Upper lobe of left lung (tissue), 6 donors: ENCODE results near the gene NEO1. TPM values are rescaled to one million over a fixed set of nuclear protein-coding genes. Genes with fewer than 3 reads are reported as not detected.

Experiments used
- ATAC-seq, 2 donors: fragments of 200-7000 bp; cut with Tn5 transposase; one replicate each; pipeline ENCODE4 v1.9.1; 2022; ENCODE audit warnings: mild to moderate bottlenecking in 2 of 2, moderate library complexity in 2 of 2; ENCODE audit not compliant: low FRiP score in 2 of 2
- DNase-seq, 2 donors: peaks; one replicate each; pipeline ENCODE4 v3.0.0-alpha.2; 2019 to 2020
- H3K27ac ChIP-seq, 4 donors: fragments of 200-600 bp; sonication (generic); one replicate each; pipeline ENCODE4 v1.5.1; 2016 to 2019
- H3K27me3 ChIP-seq, 4 donors: fragments of 200-600 bp; sonication (generic); one replicate each; pipeline ENCODE4 v1.5.1; 2017 to 2019
- H3K36me3 ChIP-seq, 4 donors: fragments of 200-600 bp; sonication (generic); one replicate each; pipeline ENCODE4 v1.5.1; 2016 to 2019
- H3K4me1 ChIP-seq, 4 donors: fragments of 200-600 bp; sonication (generic); one replicate each; pipeline ENCODE4 v1.5.1; 2018 to 2019
- H3K4me3 ChIP-seq, 4 donors: fragments of 200-600 bp; sonication (generic); one replicate each; pipeline ENCODE4 v1.5.1; 2017 to 2019; ENCODE audit warnings: mild to moderate bottlenecking in 2 of 4, moderate library complexity in 1 of 4
- H3K9me3 ChIP-seq, 4 donors: fragments of 200-600 bp; sonication (generic); one replicate each; pipeline ENCODE4 v1.5.1; 2018 to 2019
- CTCF ChIP-seq, 6 experiments: fragments of 450-650 bp in 4 of 6; fragments of 200-600 bp in 2 of 6; sonication (generic) in 2 of 6; IDR thresholded peaks; one replicate each; pipeline ENCODE4 v1.5.1; 2016 to 2019; ENCODE audit warnings: antibody characterized with exemption in 6 of 6
- EP300 ChIP-seq, 4 donors: sonication (generic); formaldehyde crosslinking; IDR thresholded peaks; one replicate each; pipeline ENCODE4 v1.5.1; 2017; ENCODE audit warnings: antibody characterized with exemption in 4 of 4, control low read depth in 2 of 4
- POLR2A ChIP-seq, 4 donors: fragments of 450-650 bp; IDR thresholded peaks; one replicate each; pipeline ENCODE4 v1.5.1; 2016 to 2017; ENCODE audit warnings: antibody characterized with exemption in 4 of 4, mild to moderate bottlenecking in 2 of 4
- POLR2AphosphoS5 ChIP-seq, 2 donors: sonication (generic); formaldehyde crosslinking; IDR thresholded peaks; one replicate each; pipeline ENCODE4 v1.5.1; 2017; ENCODE audit warnings: antibody characterized with exemption in 2 of 2
- WGBS, 2 donors: methylation state at CpG; one replicate each; pipeline ENCODE4 v1.1.5; 2017 to 2018; 5-methylcytosine and 5-hydroxymethylcytosine counted together
- total RNA-seq, 6 donors: library from RNA; depleted of rRNA in 4 of 6; stranded (reverse); fragments of >200 nt in 4 of 6; gene quantifications; one replicate each; pipeline versions ENCODE4 v1.1.0 to v1.2.1, GENCODE V29; 2016 to 2021
- donor health status: DM: no; HTN: no; CAD: no; lungs with moderate emphysema.
- donor health status: DM: no; HTN: yes; CAD: no; lungs with severe emphysema.

NEO1 gene
- total RNA-seq, 6 donors from 2014 or later, result 14.7 to 37.5 (median 28.2) TPM

- Histone ChIP-seq H3K36me3 (no peaks in the 10 kb centered on the region), H3K27ac (no peak overlapping the region), H3K27me3 (no peaks in the 10 kb centered on the region), H3K4me3 (no peak overlapping the region), H3K9me3 (no peaks in the 10 kb centered on the region), H3K4me1 (no peaks in the 10 kb centered on the region)
- no peak for ATAC-seq
- TF ChIP-seq EP300 (IDR thresholded peaks at IDR 0.05), result no peak
- TF ChIP-seq POLR2A (IDR thresholded peaks at IDR 0.05), result no peak
- no peak for TF ChIP-seq CTCF (IDR thresholded peaks at IDR 0.05)
- TF ChIP-seq POLR2AphosphoS5 (IDR thresholded peaks at IDR 0.05), result no peak
- no peak for DNase-seq
Measured at GRCh38 chr15:73146419-73146818, 94.2 kb downstream of the NEO1 start.

- Histone ChIP-seq H3K27me3 (no peaks in the 10 kb centered on the region), H3K9me3 (peaks cover 5 to 14% (median 8%) of the 10 kb centered on the region in 4 donors), H3K36me3 (no peaks in the 10 kb centered on the region), H3K4me3 (no peak overlapping the region), H3K4me1 (no peaks in the 10 kb centered on the region), H3K27ac (no peak overlapping the region)
- no peak for TF ChIP-seq POLR2A (IDR thresholded peaks at IDR 0.05)
- TF ChIP-seq POLR2AphosphoS5 (IDR thresholded peaks at IDR 0.05), result no peak
- TF ChIP-seq CTCF (IDR thresholded peaks at IDR 0.05), result no peak
- TF ChIP-seq EP300 (IDR thresholded peaks at IDR 0.05), result no peak
- 90 to 96% methylated on average over 2 of the region's 2 CpGs for WGBS, 2 donors
- DNase-seq (no peak), ATAC-seq (no peak)
Measured at GRCh38 chr15:73150831-73151230, 98.6 kb downstream of the NEO1 start.

GRCh38 chr15:73153024-73153423 is 100.8 kb downstream of the NEO1 start:
- Histone ChIP-seq H3K9me3 (peaks cover 5 to 19% (median 9%) of the 10 kb centered on the region in 4 donors), H3K36me3 (no peaks in the 10 kb centered on the region), H3K27ac (no peak overlapping the region), H3K4me1 (no peaks in the 10 kb centered on the region), H3K4me3 (no peak overlapping the region), H3K27me3 (no peaks in the 10 kb centered on the region)
- ATAC-seq, result no peak
- 83 to 95% methylated on average over 1 of the region's 1 CpG for WGBS, 2 donors
- no peak for TF ChIP-seq EP300 (IDR thresholded peaks at IDR 0.05)
- TF ChIP-seq POLR2A (IDR thresholded peaks at IDR 0.05), result no peak
- TF ChIP-seq CTCF (IDR thresholded peaks at IDR 0.05), result no peak
- no peak for TF ChIP-seq POLR2AphosphoS5 (IDR thresholded peaks at IDR 0.05)
- DNase-seq, result no peak

GRCh38 chr15:73153447-73153846 is 101.2 kb downstream of the NEO1 start:
- H3K4me3 ChIP-seq, result no peak overlapping the region
- H3K4me1 ChIP-seq, result no peaks in the 10 kb centered on the region
- ATAC-seq (no peak), DNase-seq (no peak)
- no peaks in the 10 kb centered on the region for H3K27me3 ChIP-seq
- H3K36me3 ChIP-seq, result no peaks in the 10 kb centered on the region
- WGBS, 2 donors, result 95 to 97% methylated on average over 5 of the region's 5 CpGs
- TF ChIP-seq POLR2A (IDR thresholded peaks at IDR 0.05), result no peak
- no peak for TF ChIP-seq EP300 (IDR thresholded peaks at IDR 0.05)
- no peak for TF ChIP-seq CTCF (IDR thresholded peaks at IDR 0.05)
- TF ChIP-seq POLR2AphosphoS5 (IDR thresholded peaks at IDR 0.05), result no peak
- peaks cover 5 to 19% (median 9%) of the 10 kb centered on the region in 4 donors for H3K9me3 ChIP-seq
- no peak overlapping the region for H3K27ac ChIP-seq

- Histone ChIP-seq H3K4me3 (no peak overlapping the region), H3K27ac (no peak overlapping the region), H3K36me3 (no peaks in the 10 kb centered on the region), H3K27me3 (no peaks in the 10 kb centered on the region), H3K9me3 (peaks cover 5 to 19% (median 9%) of the 10 kb centered on the region in 4 donors), H3K4me1 (no peaks in the 10 kb centered on the region)
- no peak for TF ChIP-seq POLR2A (IDR thresholded peaks at IDR 0.05)
- no peak for TF ChIP-seq EP300 (IDR thresholded peaks at IDR 0.05)
- no peak for TF ChIP-seq POLR2AphosphoS5 (IDR thresholded peaks at IDR 0.05)
- no peak for TF ChIP-seq CTCF (IDR thresholded peaks at IDR 0.05)
- no peak for DNase-seq
- ATAC-seq, result no peak
- 70 to 97% methylated on average over 2 to 3 of the region's 3 CpGs for WGBS, 2 donors
Measured at GRCh38 chr15:73156431-73157191, 104.3 kb downstream of the NEO1 start.
